ENCODE results near the gene PRKAG3. TPM values are rescaled to one million over a fixed set of nuclear protein-coding genes. Genes with fewer than 3 reads are reported as not detected.

PRKAG3 gene
- total and polyA plus RNA-seq, 2 donors (not counting 3 experiments of a cell fraction or from before 2014, with no cell fraction given), result not detected

GRCh38 chr2:218876562-218877219, 45.1 kb upstream of the PRKAG3 start:
- Histone ChIP-seq H2AFZ (ENCODE audit: low read depth, low read length) (no peak overlapping the region), H3K36me3 (ENCODE audit: control insufficient read depth in 2 of 2, extremely low read depth in 1 of 2, insufficient read depth in 2 of 2, low read length in 2 of 2) (no peaks in the 10 kb centered on the region), H3K4me1 (ENCODE audit: control insufficient read depth, extremely low read depth, insufficient read depth, low read length) (no peaks in the 10 kb centered on the region), H3K4me3 (replicated peaks in 1 of 3; ENCODE audit: insufficient read depth in 1 of 3, low read depth in 1 of 3, low read length in 3 of 3) (no peak overlapping the region), H4K20me1 (replicated peaks; ENCODE audit: control insufficient read depth, extremely low read depth, insufficient read depth, low read length) (no peaks in the 10 kb centered on the region), H3K9me3 (replicated peaks; ENCODE audit: control insufficient read depth, insufficient read depth, low read length) (no peaks in the 10 kb centered on the region), H3K27me3 (ENCODE audit: control insufficient read depth in 2 of 2, insufficient read depth in 2 of 2, low read length in 2 of 2) (peaks cover 76 to 86% of the 10 kb centered on the region in 2 experiments), H3K4me2 (ENCODE audit: insufficient read depth, low read length) (no peak overlapping the region), H3K9me1 (replicated peaks; ENCODE audit: control insufficient read depth, extremely low read depth, insufficient read depth, low read length) (no peaks in the 10 kb centered on the region), H3K79me2 (ENCODE audit: control insufficient read depth, insufficient read depth, low read length) (no peaks in the 10 kb centered on the region), H3K9ac (replicated peaks; ENCODE audit: extremely low read depth, insufficient read depth, low read length) (no peak overlapping the region), H3K27ac (ENCODE audit: insufficient read depth, low read depth, low read length) (no peak overlapping the region)
- ChIA-PET CTCF (interaction anchor here (0.6 to 10.5 kb wide), 44 partner anchors 9 to 424 kb away, joined by 3 to 362 read pairs (median 4); partner anchors contain the start of genes FEV, TTLL4 and WNT6), POLR2A (interaction anchor here (1.1 kb wide), 1 partner anchor 243 kb away, joined by 3 read pairs; no protein-coding TSS in a partner anchor)
- dilution Hi-C loops (cut with MboI; ENCODE audit: extremely low pct_ligation_motif_present, low sequenced_read_pairs) (no loop called here), intact Hi-C loops (cut with micrococcal nuclease) (loop anchor here (1.0 to 10.0 kb wide), 3 partner anchors 22 to 278 kb away; no protein-coding TSS in a partner anchor)
- TF ChIP-seq POLR2A (IDR thresholded peaks at IDR 0.05; ENCODE audit: low read depth, low read length), result no peak
- TF ChIP-seq CTCF (IDR thresholded peaks at IDR 0.05; ENCODE audit: extremely low read depth in 1 of 2, insufficient read depth in 1 of 2, low read depth in 1 of 2, low read length in 2 of 2), result peak; percentile 89 to 90
- BruUV-seq (replicated peaks), result no TSS peak
- DNase-seq (ENCODE audit: low read depth, low spot score) (peak; percentile 74), FAIRE-seq (peak; percentile 90)

GRCh38 chr2:218875692-218876246, 44.2 kb upstream of the PRKAG3 start:
- CTCF ChIA-PET, result interaction anchor here (0.6 to 10.5 kb wide), 39 partner anchors 8 to 424 kb away, joined by 3 to 362 read pairs (median 5); partner anchors contain the start of genes FEV, TTLL4 and WNT6
- FAIRE-seq (no peak), DNase-seq (ENCODE audit: low read depth, low spot score) (no peak)
- no peak overlapping the region for H3K4me2 ChIP-seq (ENCODE audit: insufficient read depth, low read length)
- no peaks in the 10 kb centered on the region for H3K79me2 ChIP-seq (ENCODE audit: control insufficient read depth, insufficient read depth, low read length)
- no peaks in the 10 kb centered on the region for H3K9me1 ChIP-seq (replicated peaks; ENCODE audit: control insufficient read depth, extremely low read depth, insufficient read depth, low read length)
- H3K27me3 ChIP-seq (ENCODE audit: control insufficient read depth in 2 of 2, insufficient read depth in 2 of 2, low read length in 2 of 2), result peaks cover 74 to 86% of the 10 kb centered on the region in 2 experiments
- no peaks in the 10 kb centered on the region for H3K4me1 ChIP-seq (ENCODE audit: control insufficient read depth, extremely low read depth, insufficient read depth, low read length)
- BruUV-seq (replicated peaks), result no TSS peak
- dilution Hi-C loops (cut with MboI; ENCODE audit: extremely low pct_ligation_motif_present, low sequenced_read_pairs), result no loop called here
- no peaks in the 10 kb centered on the region for H4K20me1 ChIP-seq (replicated peaks; ENCODE audit: control insufficient read depth, extremely low read depth, insufficient read depth, low read length)
- H3K9ac ChIP-seq (replicated peaks; ENCODE audit: extremely low read depth, insufficient read depth, low read length), result no peak overlapping the region
- intact Hi-C loops (cut with micrococcal nuclease), result loop anchor here (1.0 to 10.0 kb wide), 3 partner anchors 23 to 279 kb away; no protein-coding TSS in a partner anchor
- TF ChIP-seq MAX (IDR thresholded peaks at IDR 0.05; ENCODE audit: insufficient read depth, insufficient read length), result no peak
- POLR2A ChIA-PET, result interaction anchor here (1.1 kb wide), 1 partner anchor 244 kb away, joined by 3 read pairs; no protein-coding TSS in a partner anchor
- no peak overlapping the region for H3K27ac ChIP-seq (ENCODE audit: insufficient read depth, low read depth, low read length)
- H3K4me3 ChIP-seq (replicated peaks in 1 of 3; ENCODE audit: insufficient read depth in 1 of 3, low read depth in 1 of 3, low read length in 3 of 3), result no peak overlapping the region
- H2AFZ ChIP-seq (ENCODE audit: low read depth, low read length), result no peak overlapping the region
- H3K9me3 ChIP-seq (replicated peaks; ENCODE audit: control insufficient read depth, insufficient read depth, low read length), result no peaks in the 10 kb centered on the region
- H3K36me3 ChIP-seq (ENCODE audit: control insufficient read depth in 2 of 2, extremely low read depth in 1 of 2, insufficient read depth in 2 of 2, low read length in 2 of 2), result no peaks in the 10 kb centered on the region

All from endothelial cell of umbilical vein (primary cell).